HepG2 (cell line): Measurements from ENCODE around the gene CTDP1. TPM values are rescaled to one million over a fixed set of nuclear protein-coding genes. Genes with fewer than 3 reads are reported as not detected.

Experiments used
- CBX2 ChIP-seq, 2 experiments: fragments of 200-600 bp in 1 of 2; sonication (generic); formaldehyde crosslinking in 1 of 2; IDR thresholded peaks; 2 replicates each; pipeline versions ENCODE4 v1.7.0 to v1.8.1; 2018 to 2022; ENCODE audit warnings: low read depth in 2 of 2, low read length in 1 of 2, mild to moderate bottlenecking in 1 of 2, missing genetic modification reagents in 1 of 2
- FIP1L1 ChIP-seq: fragments of 200-400 bp; formaldehyde crosslinking; IDR thresholded peaks from 2 replicates; pipeline ENCODE4 v1.6.1; 2018; ENCODE audit warnings: low read depth, mild to moderate bottlenecking, low read length, moderate library complexity, borderline replicate concordance; ENCODE audit not compliant: insufficient read depth
- GPN1 ChIP-seq: sonication (generic); formaldehyde crosslinking; IDR thresholded peaks from 2 replicates; pipeline ENCODE4 v1.5.1; 2020; ENCODE audit warnings: missing genetic modification reagents, borderline replicate concordance
- GTF3A ChIP-seq: sonication (generic); formaldehyde crosslinking; conservative IDR thresholded peaks from 2 replicates; pipeline ENCODE4 v1.4.0; 2020; ENCODE audit warnings: mild to moderate bottlenecking, missing genetic modification reagents
- HNRNPUL1 ChIP-seq: fragments of 200-400 bp; formaldehyde crosslinking; IDR thresholded peaks from 2 replicates; pipeline ENCODE4 v1.6.1; 2017; ENCODE audit warnings: low read depth, mild to moderate bottlenecking, low read length, moderate library complexity
- KLF6 ChIP-seq: IDR thresholded peaks from 2 replicates; pipeline ENCODE4 v1.8.0; 2016; ENCODE audit warnings: missing biosample characterization, missing genetic modification reagents
- KLF9 ChIP-seq: IDR thresholded peaks from 2 replicates; pipeline ENCODE4 v1.6.1; 2016; ENCODE audit warnings: low read depth
- MEF2D ChIP-seq: sonication (generic); formaldehyde crosslinking; IDR thresholded peaks from 2 replicates; pipeline ENCODE4 v1.5.1; 2020; ENCODE audit warnings: mild to moderate bottlenecking, missing genetic modification reagents
- MTA3 ChIP-seq: sonication (generic); formaldehyde crosslinking; IDR thresholded peaks from 2 replicates; pipeline ENCODE4 v1.4.0; 2020; ENCODE audit warnings: missing genetic modification reagents
- NBN ChIP-seq: fragments of 450-650 bp; conservative IDR thresholded peaks from 2 replicates; pipeline ENCODE4 v1.6.1; 2017
- NCOA5 ChIP-seq: sonication (generic); formaldehyde crosslinking; IDR thresholded peaks from 2 replicates; pipeline ENCODE4 v1.4.0; 2020; ENCODE audit warnings: missing genetic modification reagents
- POGZ ChIP-seq: sonication (generic); formaldehyde crosslinking; IDR thresholded peaks from 2 replicates; pipeline ENCODE4 v1.4.0; 2020; ENCODE audit warnings: mild to moderate bottlenecking, missing genetic modification reagents
- PRMT3 ChIP-seq: sonication (generic); formaldehyde crosslinking; IDR thresholded peaks from 2 replicates; pipeline ENCODE4 v1.8.1; 2022; ENCODE audit warnings: low read depth, mild to moderate bottlenecking, moderate library complexity, missing genetic modification reagents, borderline replicate concordance
- SATB2 ChIP-seq: sonication (generic); formaldehyde crosslinking; IDR thresholded peaks from 2 replicates; pipeline ENCODE4 v1.5.0; 2020; ENCODE audit warnings: missing genetic modification reagents
- SIN3A ChIP-seq: IDR thresholded peaks from 2 replicates; pipeline ENCODE4 v1.6.1; 2011; ENCODE audit warnings: low read depth, mild to moderate bottlenecking, control low read depth, low read length, borderline replicate concordance
- SP4 ChIP-seq: sonication (generic); formaldehyde crosslinking; IDR thresholded peaks from 2 replicates; pipeline ENCODE4 v1.8.1; 2023; ENCODE audit warnings: mild to moderate bottlenecking, missing genetic modification reagents
- U2AF2 ChIP-seq: fragments of 200-400 bp; formaldehyde crosslinking; IDR thresholded peaks from 2 replicates; pipeline ENCODE4 v1.6.1; 2017; ENCODE audit warnings: low read depth, mild to moderate bottlenecking, low read length
- YEATS2 ChIP-seq: sonication (generic); formaldehyde crosslinking; IDR thresholded peaks from 2 replicates; pipeline ENCODE4 v1.4.0; 2020; ENCODE audit warnings: missing genetic modification reagents, borderline replicate concordance
- ZBTB3 ChIP-seq: sonication (generic); formaldehyde crosslinking; IDR thresholded peaks from 2 replicates; pipeline ENCODE4 v1.4.0; 2020; ENCODE audit warnings: low read depth, mild to moderate bottlenecking, moderate library complexity, missing genetic modification reagents, borderline replicate concordance
- ZFP62 ChIP-seq: sonication (generic); formaldehyde crosslinking; IDR thresholded peaks from 2 replicates; pipeline ENCODE4 v1.4.0; 2020; ENCODE audit warnings: missing genetic modification reagents
- ZNF460 ChIP-seq: sonication (generic); formaldehyde crosslinking; IDR thresholded peaks from 2 replicates; pipeline ENCODE4 v1.5.1; 2020; ENCODE audit warnings: missing genetic modification reagents, mild to moderate bottlenecking, borderline replicate concordance
- ZNF530 ChIP-seq: sonication (generic); formaldehyde crosslinking; IDR thresholded peaks from 2 replicates; pipeline ENCODE4 v1.5.0; 2020; ENCODE audit warnings: low read depth, mild to moderate bottlenecking, missing genetic modification reagents
- ZNF788 ChIP-seq: sonication (generic); formaldehyde crosslinking; IDR thresholded peaks from 2 replicates; pipeline ENCODE4 v1.5.0; 2020; ENCODE audit warnings: mild to moderate bottlenecking, missing genetic modification reagents, borderline replicate concordance
- polyA plus RNA-seq, 8 experiments: library from polyadenylated mRNA; depleted of rRNA in 3 of 8; stranded (reverse) in 7 of 8; unstranded in 1 of 8; fragments of >200 nt; fragmentation: Illumina TruSeq in 4 of 8; extraction: Trizol in 4 of 8; gene quantifications; 2 replicates each; pipeline versions ENCODE4 v1.2.1 to v1.2.3, GENCODE V29; 2011 to 2016; ENCODE audit warnings: low read depth in 4 of 8, missing spikeins in 1 of 8, mixed read lengths in 1 of 8; ENCODE audit not compliant: insufficient read depth in 1 of 8
- total RNA-seq, 5 experiments: library from RNA; depleted of rRNA; stranded (reverse); fragments of >200 nt; fragmentation: Illumina TruSeq; extraction: Trizol; gene quantifications; 2 replicates each; pipeline ENCODE4 v1.2.3, GENCODE V29; 2016; ENCODE audit warnings: low read depth in 1 of 5
- TF ChIP-seq, protein P1 (sequence below): IDR thresholded peaks from 2 replicates; pipeline ENCODE4 v1.6.1; 2016; ENCODE audit warnings: low read depth, control low read depth
- TF ChIP-seq, protein P2 (sequence below): sonication (generic); formaldehyde crosslinking; IDR thresholded peaks from 2 replicates; pipeline ENCODE4 v1.4.0; 2020; ENCODE audit warnings: missing genetic modification reagents
- TF ChIP-seq, protein P3 (sequence below): sonication (generic); formaldehyde crosslinking; IDR thresholded peaks from 2 replicates; pipeline ENCODE4 v1.4.0; 2020; ENCODE audit warnings: missing genetic modification reagents, mild to moderate bottlenecking, borderline replicate concordance

The CTDP1 gene
- total and polyA plus RNA-seq, 2 of the 13 experiments (the other 11 are each of a cell fraction or from before 2014, with no cell fraction given): 6.9 to 11.0 TPM

DNA sequence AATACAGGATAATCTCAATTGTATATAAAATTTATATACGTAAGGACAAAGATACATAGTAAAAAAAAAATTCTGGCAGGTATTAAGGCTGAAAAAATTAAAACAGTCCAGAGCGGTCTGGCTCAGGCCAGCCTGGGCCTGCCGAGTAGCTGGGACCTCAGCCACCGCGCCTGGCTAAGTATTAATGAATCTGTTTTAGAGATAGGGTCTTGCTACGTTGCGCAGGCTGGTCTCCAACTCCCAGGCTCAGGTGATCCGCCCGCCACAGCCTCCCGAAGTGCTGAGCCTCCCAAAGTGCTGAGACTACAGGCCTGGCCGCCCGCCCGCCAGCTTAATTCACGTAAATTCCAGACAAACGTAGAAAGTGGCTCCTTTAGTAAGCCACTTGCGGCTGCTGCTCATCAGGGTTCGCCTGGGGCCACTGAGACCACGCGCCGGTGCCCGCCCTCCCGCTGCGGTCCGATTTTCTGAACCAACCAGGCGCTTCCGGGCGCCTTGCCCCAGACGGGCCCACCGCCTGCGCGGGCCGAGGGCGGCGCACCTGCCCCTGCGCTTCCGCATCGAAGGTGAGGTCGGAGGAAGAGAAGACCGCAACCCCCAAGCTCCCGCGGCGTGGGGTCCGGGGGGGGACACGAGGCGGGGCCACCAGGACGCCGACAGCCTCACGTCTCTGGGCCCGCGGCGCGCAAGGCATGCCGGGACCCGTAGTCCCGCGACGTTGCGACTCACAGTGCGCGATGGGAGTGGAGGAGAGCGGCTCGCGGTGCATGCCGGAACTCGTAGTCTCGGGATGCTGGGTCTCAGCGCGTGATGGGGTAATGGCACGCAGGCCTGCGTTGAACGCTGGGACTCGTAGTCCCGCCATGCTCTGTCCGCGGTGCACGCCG, 695 bp upstream of the CTDP1 start (continued):
- no peak for TF ChIP-seq ZNF530 (CRISPR knock-in tag)
- TF ChIP-seq MEF2D: no peak; the same call in 1 of the 2 replicates
- TF ChIP-seq KLF6 (CRISPR knock-in tag): peak; percentile 62
- peak; percentile 50; the same call in 1 of the 2 replicates for TF ChIP-seq ZBTB3
- TF ChIP-seq NBN: no peak
- TF ChIP-seq ZNF460 (CRISPR knock-in tag): no peak; the same call in 1 of the 2 replicates
- TF ChIP-seq, protein P1, sequence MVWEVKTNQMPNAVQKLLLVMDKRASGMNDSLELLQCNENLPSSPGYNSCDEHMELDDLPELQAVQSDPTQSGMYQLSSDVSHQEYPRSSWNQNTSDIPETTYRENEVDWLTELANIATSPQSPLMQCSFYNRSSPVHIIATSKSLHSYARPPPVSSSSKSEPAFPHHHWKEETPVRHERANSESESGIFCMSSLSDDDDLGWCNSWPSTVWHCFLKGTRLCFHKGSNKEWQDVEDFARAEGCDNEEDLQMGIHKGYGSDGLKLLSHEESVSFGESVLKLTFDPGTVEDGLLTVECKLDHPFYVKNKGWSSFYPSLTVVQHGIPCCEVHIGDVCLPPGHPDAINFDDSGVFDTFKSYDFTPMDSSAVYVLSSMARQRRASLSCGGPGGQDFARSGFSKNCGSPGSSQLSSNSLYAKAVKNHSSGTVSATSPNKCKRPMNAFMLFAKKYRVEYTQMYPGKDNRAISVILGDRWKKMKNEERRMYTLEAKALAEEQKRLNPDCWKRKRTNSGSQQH (CRISPR knock-in tag): no peak; the same call in 1 of the 2 replicates
- no peak for TF ChIP-seq KLF9
- peak; percentile 91; the same call in 1 of the 2 replicates for TF ChIP-seq ZFP62 (CRISPR knock-in tag)
- TF ChIP-seq CBX2 (IDR thresholded peaks at IDR 0.05; ENCODE audit: low read depth, low read length): no peak
- TF ChIP-seq CBX2 (CRISPR knock-in tag; IDR thresholded peaks at IDR 0.05; ENCODE audit: low read depth): no peak
- TF ChIP-seq, protein P2, sequence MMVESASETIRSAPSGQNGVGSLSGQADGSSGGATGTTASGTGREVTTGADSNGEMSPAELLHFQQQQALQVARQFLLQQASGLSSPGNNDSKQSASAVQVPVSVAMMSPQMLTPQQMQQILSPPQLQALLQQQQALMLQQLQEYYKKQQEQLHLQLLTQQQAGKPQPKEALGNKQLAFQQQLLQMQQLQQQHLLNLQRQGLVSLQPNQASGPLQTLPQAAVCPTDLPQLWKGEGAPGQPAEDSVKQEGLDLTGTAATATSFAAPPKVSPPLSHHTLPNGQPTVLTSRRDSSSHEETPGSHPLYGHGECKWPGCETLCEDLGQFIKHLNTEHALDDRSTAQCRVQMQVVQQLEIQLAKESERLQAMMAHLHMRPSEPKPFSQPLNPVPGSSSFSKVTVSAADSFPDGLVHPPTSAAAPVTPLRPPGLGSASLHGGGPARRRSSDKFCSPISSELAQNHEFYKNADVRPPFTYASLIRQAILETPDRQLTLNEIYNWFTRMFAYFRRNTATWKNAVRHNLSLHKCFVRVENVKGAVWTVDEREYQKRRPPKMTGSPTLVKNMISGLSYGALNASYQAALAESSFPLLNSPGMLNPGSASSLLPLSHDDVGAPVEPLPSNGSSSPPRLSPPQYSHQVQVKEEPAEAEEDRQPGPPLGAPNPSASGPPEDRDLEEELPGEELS (CRISPR knock-in tag): peak; percentile 61
- TF ChIP-seq POGZ (CRISPR knock-in tag): peak; percentile 76
- no peak for TF ChIP-seq U2AF2
- TF ChIP-seq ZNF788 (CRISPR knock-in tag): peak; percentile 96; the same call in 1 of the 2 replicates
- TF ChIP-seq MTA3 (CRISPR knock-in tag): no peak
- TF ChIP-seq SP4 (CRISPR knock-in tag): peak; percentile 79; the same call in 1 of the 2 replicates
- no peak for TF ChIP-seq SATB2 (CRISPR knock-in tag)
- no peak; the same call in 1 of the 2 replicates for TF ChIP-seq PRMT3 (CRISPR knock-in tag)
- 0 out of 2 replicates have a peak, but pooled peaks have one; percentile 19 for TF ChIP-seq HNRNPUL1
- no peak for TF ChIP-seq GTF3A (CRISPR knock-in tag)
- TF ChIP-seq NCOA5 (CRISPR knock-in tag): no peak
- peak; percentile 86 for TF ChIP-seq YEATS2 (CRISPR knock-in tag)
- TF ChIP-seq, protein P3, sequence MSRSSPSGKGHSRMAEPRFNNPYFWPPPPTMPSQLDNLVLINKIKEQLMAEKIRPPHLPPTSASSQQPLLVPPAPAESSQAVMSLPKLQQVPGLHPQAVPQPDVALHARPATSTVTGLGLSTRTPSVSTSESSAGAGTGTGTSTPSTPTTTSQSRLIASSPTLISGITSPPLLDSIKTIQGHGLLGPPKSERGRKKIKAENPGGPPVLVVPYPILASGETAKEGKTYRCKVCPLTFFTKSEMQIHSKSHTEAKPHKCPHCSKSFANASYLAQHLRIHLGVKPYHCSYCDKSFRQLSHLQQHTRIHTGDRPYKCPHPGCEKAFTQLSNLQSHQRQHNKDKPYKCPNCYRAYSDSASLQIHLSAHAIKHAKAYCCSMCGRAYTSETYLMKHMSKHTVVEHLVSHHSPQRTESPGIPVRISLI (CRISPR knock-in tag): no peak
- no peak for TF ChIP-seq GPN1 (CRISPR knock-in tag)
- no peak for TF ChIP-seq FIP1L1
- peak; percentile 83; the same call in 1 of the 2 replicates for TF ChIP-seq SIN3A
